PC-9 (cell line): Measurements from ENCODE around the gene MITF. TPM values are rescaled to one million over a fixed set of nuclear protein-coding genes. Genes with fewer than 3 reads are reported as not detected.
A peak's percentile ranks its signal among the peaks of the same experiment; 100 is the strongest.

ENCODE experiments used
- BruUV-seq: library from RNA; stranded (reverse); fragments of 400-500 nt; replicated peaks from 2 replicates; lab custom pipeline; 2021; lab: Mats Ljungman, UMichigan
- CTCF ChIA-PET: fragments of 300-600 bp; sonication (Branson Sonifier 250); formaldehyde crosslinking; loops from one replicate; lab custom pipeline; 2022; ENCODE audit warnings: antibody characterized with exemption; lab: Charles Lee
- POLR2A ChIA-PET: fragments of 300-600 bp; sonication (Branson Sonifier 250); formaldehyde crosslinking; loops from one replicate; lab custom pipeline; 2022; ENCODE audit warnings: antibody characterized with exemption; ENCODE audit not compliant: unreplicated experiment; lab: Charles Lee
- DNase-seq, 2 experiments: peaks; one replicate each; pipeline versions ENCODE4 v3.0.0 to v3.0.0-alpha.2; 2015 to 2022; ENCODE audit warnings: mixed read lengths in 1 of 2
- H2AFZ ChIP-seq: fragments of 200-600 bp; sonication (generic); 2 replicates; pipeline ENCODE4 v1.8.1; 2017; ENCODE audit warnings: antibody characterized with exemption
- H3F3A ChIP-seq: fragments of 200-600 bp; sonication (generic); 2 replicates; pipeline ENCODE4 v1.8.1; 2017; ENCODE audit warnings: antibody characterized with exemption, mild to moderate bottlenecking, low read depth; ENCODE audit not compliant: insufficient read depth
- H3K27ac ChIP-seq: fragments of 200-600 bp; sonication (generic); 2 replicates; pipeline ENCODE4 v1.6.1; 2016; ENCODE audit warnings: mixed run types
- H3K27me3 ChIP-seq: fragments of 200-600 bp; sonication (generic); 2 replicates; pipeline ENCODE4 v1.6.1; 2016; ENCODE audit warnings: low read depth, mixed run types; ENCODE audit not compliant: insufficient read depth
- H3K36me3 ChIP-seq: fragments of 200-600 bp; sonication (generic); 2 replicates; pipeline ENCODE4 v1.6.1; 2016; ENCODE audit warnings: low read depth, mixed run types
- H3K4me1 ChIP-seq: fragments of 200-600 bp; sonication (generic); replicated peaks from 2 replicates; pipeline ENCODE4 v1.6.1; 2016; ENCODE audit warnings: mixed run types; ENCODE audit not compliant: insufficient read depth
- H3K4me2 ChIP-seq: fragments of 200-600 bp; sonication (generic); 2 replicates; pipeline ENCODE4 v1.6.1; 2017; ENCODE audit warnings: mixed run types
- H3K4me3 ChIP-seq: fragments of 200-600 bp; sonication (generic); 2 replicates; pipeline ENCODE4 v1.6.1; 2016; ENCODE audit warnings: mixed run types
- H3K79me2 ChIP-seq: fragments of 200-600 bp; sonication (generic); 2 replicates; pipeline ENCODE4 v1.6.1; 2017; ENCODE audit warnings: low read depth, mixed run types
- H3K9me2 ChIP-seq: fragments of 200-600 bp; sonication (generic); 2 replicates; pipeline ENCODE4 v1.8.1; 2017; ENCODE audit warnings: mild to moderate bottlenecking; ENCODE audit not compliant: insufficient read depth
- H3K9me3 ChIP-seq: fragments of 200-600 bp; sonication (generic); 2 replicates; pipeline ENCODE4 v1.8.1; 2016; ENCODE audit warnings: low read depth; ENCODE audit not compliant: insufficient read depth
- H4K20me1 ChIP-seq: fragments of 200-600 bp; sonication (generic); 2 replicates; pipeline ENCODE4 v1.8.1; 2017; ENCODE audit not compliant: insufficient read depth
- CTCF ChIP-seq: fragments of 200-600 bp; sonication (generic); conservative IDR thresholded peaks from 2 replicates; pipeline ENCODE4 v1.6.1; 2017; ENCODE audit warnings: mixed run types, antibody characterized with exemption, mild to moderate bottlenecking, moderate library complexity
- EZH2 ChIP-seq: fragments of 200-600 bp; sonication (generic); IDR thresholded peaks from 2 replicates; pipeline ENCODE4 v1.8.0; 2017; ENCODE audit warnings: antibody characterized with exemption, low read depth
- intact Hi-C: fragments of 100-400 bp; cut with micrococcal nuclease; formaldehyde crosslinking; loops from one replicate; pipeline ENCODE4 v1.10.0; 2022; ENCODE audit not compliant: unreplicated experiment
- total RNA-seq: library from RNA; stranded (reverse); gene quantifications from 2 replicates; pipeline ENCODE4 v1.2.3, GENCODE V29; 2021

The MITF gene
- total RNA-seq, 1 experiment from 2014 or later: 15.5 TPM

DNA sequence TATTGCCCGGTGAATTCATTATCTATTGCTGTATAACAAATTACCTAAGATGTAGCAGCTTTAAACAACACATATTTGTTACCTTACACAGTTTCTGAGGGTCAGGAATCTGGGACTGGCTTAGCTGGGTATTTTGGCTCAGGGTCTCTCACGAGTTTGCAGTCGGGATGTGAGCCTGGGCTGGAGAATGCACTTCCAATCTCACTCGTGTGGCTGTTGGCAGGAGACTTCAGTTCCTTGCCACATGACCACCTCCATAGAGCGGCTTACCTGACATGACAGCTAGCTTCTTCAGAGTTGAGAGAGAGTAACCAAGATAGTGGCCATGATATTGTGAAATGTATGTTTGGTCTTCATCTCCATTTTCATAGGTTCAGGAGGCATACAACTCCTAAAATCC lies 18.4 kb upstream of the MITF start:
- Histone ChIP-seq H3K27ac (no peak overlapping the region), H3K36me3 (no peaks in the 10 kb centered on the region), H3K4me2 (no peak overlapping the region), H3F3A (no peaks in the 10 kb centered on the region), H3K9me2 (no peaks in the 10 kb centered on the region), H3K27me3 (no peaks in the 10 kb centered on the region), H3K4me3 (no peak overlapping the region), H3K79me2 (no peaks in the 10 kb centered on the region), H3K4me1 (no peaks in the 10 kb centered on the region), H3K9me3 (no peaks in the 10 kb centered on the region), H2AFZ (no peak overlapping the region), H4K20me1 (no peaks in the 10 kb centered on the region)
- DNase-seq: no peak
- CTCF ChIA-PET: no interaction called here
- BruUV-seq: no TSS peak
- TF ChIP-seq CTCF (no peak), EZH2 (no peak)
- POLR2A ChIA-PET: interaction anchor here (0.7 kb wide), 1 partner anchor 89 kb away, joined by 3 read pairs; no protein-coding TSS in a partner anchor
- intact Hi-C loops: no loop called here

GRCh38 chr3:69723389-69723788 lies 15.9 kb upstream of the MITF start:
- Histone ChIP-seq H3K4me3 (no peak overlapping the region), H3K79me2 (no peaks in the 10 kb centered on the region), H3F3A (no peaks in the 10 kb centered on the region), H3K4me2 (no peak overlapping the region), H3K4me1 (no peaks in the 10 kb centered on the region), H3K27me3 (no peaks in the 10 kb centered on the region), H3K9me3 (no peaks in the 10 kb centered on the region), H3K36me3 (no peaks in the 10 kb centered on the region), H3K9me2 (no peaks in the 10 kb centered on the region), H2AFZ (no peak overlapping the region), H4K20me1 (no peaks in the 10 kb centered on the region), H3K27ac (no peak overlapping the region)
- ChIA-PET CTCF (no interaction called here), POLR2A (no interaction called here)
- DNase-seq: peak in 1 of 2 experiments; percentile 17
- TF ChIP-seq EZH2: no peak
- intact Hi-C loops: no loop called here
- BruUV-seq: no TSS peak

DNA sequence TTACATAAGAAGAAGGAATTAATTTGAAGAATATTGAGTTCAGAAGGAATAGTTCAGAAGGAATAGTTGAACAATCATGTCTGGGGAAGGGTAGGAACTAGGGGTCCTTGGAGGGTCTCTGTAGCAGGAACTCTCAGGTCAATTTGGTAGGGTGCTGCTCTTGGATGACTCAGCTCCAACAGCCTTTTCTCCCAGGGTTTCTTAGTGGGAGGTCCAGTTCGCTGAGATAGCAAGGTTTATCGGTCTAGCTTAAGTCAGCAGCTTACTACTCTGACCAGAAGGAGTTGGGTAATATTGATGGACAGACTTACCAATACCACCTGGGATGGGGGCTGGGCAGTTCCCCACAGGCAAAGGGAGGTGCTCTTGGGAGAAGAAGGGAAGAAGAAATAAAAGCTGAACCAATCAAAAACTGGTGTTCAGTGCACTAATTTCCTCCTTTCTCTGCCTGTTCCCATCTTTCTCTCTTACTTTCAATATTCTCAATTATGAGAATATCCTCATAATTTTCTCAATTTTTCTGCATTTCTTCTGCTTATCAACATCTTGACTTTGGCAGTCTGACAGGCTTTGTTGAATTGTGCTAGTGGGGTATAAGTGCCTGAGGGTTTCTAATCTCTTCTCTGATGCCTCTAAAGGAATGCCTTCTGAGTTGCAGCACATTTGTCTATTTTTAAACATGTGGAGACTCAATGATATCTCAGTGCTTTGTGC lies 14.4 kb upstream of the MITF start:
- no peaks in the 10 kb centered on the region for H3F3A ChIP-seq
- H4K20me1 ChIP-seq: no peaks in the 10 kb centered on the region
- intact Hi-C loops: no loop called here
- H3K27me3 ChIP-seq: no peaks in the 10 kb centered on the region
- BruUV-seq: no TSS peak
- H3K4me1 ChIP-seq: no peaks in the 10 kb centered on the region
- no peak overlapping the region for H3K4me2 ChIP-seq
- H3K4me3 ChIP-seq: no peak overlapping the region
- no peaks in the 10 kb centered on the region for H3K79me2 ChIP-seq
- no peak overlapping the region for H3K27ac ChIP-seq
- TF ChIP-seq EZH2 (no peak), CTCF (no peak)
- H3K9me2 ChIP-seq: no peaks in the 10 kb centered on the region
- POLR2A ChIA-PET: no interaction called here
- H2AFZ ChIP-seq: no peak overlapping the region
- CTCF ChIA-PET: no interaction called here
- DNase-seq: no peak
- no peaks in the 10 kb centered on the region for H3K36me3 ChIP-seq
- no peaks in the 10 kb centered on the region for H3K9me3 ChIP-seq
